Measurements from ENCODE around the gene LIPI.
A peak's percentile ranks its signal among the peaks of the same experiment; 100 is the strongest.

LIPI gene

GRCh38 chr21:14124266-14124665 is 86.5 kb downstream of the LIPI start:
- Histone ChIP-seq H3K4me3 (ENCODE audit: severe bottlenecking) (no peak overlapping the region), H3K9me3 (ENCODE audit: severe bottlenecking) (no peaks in the 10 kb centered on the region), H3K4me1 (ENCODE audit: insufficient read depth, poor library complexity, severe bottlenecking) (no peaks in the 10 kb centered on the region), H3K27me3 (ENCODE audit: insufficient read depth, poor library complexity, severe bottlenecking) (no peaks in the 10 kb centered on the region), H3K36me3 (ENCODE audit: low read depth) (no peaks in the 10 kb centered on the region), H3K27ac (ENCODE audit: poor library complexity, severe bottlenecking) (no peak overlapping the region)
- TF ChIP-seq, protein P1, sequence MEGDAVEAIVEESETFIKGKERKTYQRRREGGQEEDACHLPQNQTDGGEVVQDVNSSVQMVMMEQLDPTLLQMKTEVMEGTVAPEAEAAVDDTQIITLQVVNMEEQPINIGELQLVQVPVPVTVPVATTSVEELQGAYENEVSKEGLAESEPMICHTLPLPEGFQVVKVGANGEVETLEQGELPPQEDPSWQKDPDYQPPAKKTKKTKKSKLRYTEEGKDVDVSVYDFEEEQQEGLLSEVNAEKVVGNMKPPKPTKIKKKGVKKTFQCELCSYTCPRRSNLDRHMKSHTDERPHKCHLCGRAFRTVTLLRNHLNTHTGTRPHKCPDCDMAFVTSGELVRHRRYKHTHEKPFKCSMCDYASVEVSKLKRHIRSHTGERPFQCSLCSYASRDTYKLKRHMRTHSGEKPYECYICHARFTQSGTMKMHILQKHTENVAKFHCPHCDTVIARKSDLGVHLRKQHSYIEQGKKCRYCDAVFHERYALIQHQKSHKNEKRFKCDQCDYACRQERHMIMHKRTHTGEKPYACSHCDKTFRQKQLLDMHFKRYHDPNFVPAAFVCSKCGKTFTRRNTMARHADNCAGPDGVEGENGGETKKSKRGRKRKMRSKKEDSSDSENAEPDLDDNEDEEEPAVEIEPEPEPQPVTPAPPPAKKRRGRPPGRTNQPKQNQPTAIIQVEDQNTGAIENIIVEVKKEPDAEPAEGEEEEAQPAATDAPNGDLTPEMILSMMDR (IDR thresholded peaks at IDR 0.05; ENCODE audit: poor library complexity, severe bottlenecking), result no peak
- DNase-seq (ENCODE audit: low spot score) (no peak), ATAC-seq (ENCODE audit: low read depth) (no peak)

DNA sequence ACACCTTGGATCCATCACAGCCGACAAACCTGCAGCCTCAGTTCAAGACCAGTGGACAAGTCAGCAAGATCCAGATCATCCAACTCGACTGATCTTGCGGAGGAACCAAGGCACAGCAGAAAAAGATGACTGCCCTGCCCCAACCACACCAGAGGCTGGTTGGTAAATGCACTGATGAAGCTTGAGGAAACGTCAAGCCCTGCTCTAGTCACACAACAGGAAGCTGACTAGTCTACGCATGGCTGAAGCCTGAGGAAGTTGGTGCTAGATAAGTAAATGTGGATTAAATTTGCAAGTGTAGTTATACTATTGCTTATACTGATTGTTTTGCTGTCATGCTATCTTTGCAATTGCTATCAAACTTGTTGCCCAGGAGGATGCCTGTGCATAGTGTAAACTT is 89.0 kb downstream of the LIPI start:
- no peak for DNase-seq (ENCODE audit: low spot score)
- TF ChIP-seq, protein P1 (IDR thresholded peaks at IDR 0.05; ENCODE audit: poor library complexity, severe bottlenecking), result no peak
- Histone ChIP-seq H3K9me3 (ENCODE audit: severe bottlenecking) (no peaks in the 10 kb centered on the region), H3K27ac (ENCODE audit: poor library complexity, severe bottlenecking) (no peak overlapping the region), H3K36me3 (ENCODE audit: low read depth) (no peaks in the 10 kb centered on the region), H3K4me1 (ENCODE audit: insufficient read depth, poor library complexity, severe bottlenecking) (no peaks in the 10 kb centered on the region), H3K27me3 (ENCODE audit: insufficient read depth, poor library complexity, severe bottlenecking) (no peaks in the 10 kb centered on the region), H3K4me3 (ENCODE audit: severe bottlenecking) (no peak overlapping the region)
- no peak for ATAC-seq (ENCODE audit: low read depth)

DNA sequence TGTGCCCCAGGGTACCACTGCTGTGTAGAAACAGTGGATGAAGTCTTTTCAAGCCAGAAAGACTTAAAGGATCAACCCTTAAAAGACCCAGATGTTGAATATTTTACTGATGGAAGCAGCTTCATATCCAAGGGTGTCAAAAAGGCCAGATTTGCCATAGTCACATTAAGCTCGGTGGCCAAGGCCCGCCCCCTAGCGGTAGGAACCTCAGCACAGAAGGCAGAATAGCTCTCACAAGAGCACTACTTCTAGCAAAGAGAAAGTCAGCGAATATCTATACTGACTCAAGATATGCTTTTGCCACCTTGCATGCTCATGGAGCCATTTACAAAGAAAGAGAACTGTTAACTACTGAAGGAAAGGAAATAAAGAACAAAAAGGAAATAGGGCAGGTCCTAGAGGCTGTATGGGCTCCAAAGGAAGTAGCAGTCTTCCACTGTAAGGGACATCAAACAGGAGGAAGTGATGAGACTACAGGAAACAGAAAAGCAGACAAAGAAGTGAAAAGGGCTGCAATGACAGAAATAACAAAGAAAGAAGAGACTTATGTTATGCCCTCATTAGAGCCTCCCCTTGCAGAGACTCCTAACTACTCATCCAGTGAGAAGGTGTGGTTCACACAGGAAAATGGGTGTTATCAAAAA is 90.5 kb downstream of the LIPI start:
- H3K36me3 ChIP-seq (ENCODE audit: low read depth), result no peaks in the 10 kb centered on the region
- H3K9me3 ChIP-seq (ENCODE audit: severe bottlenecking), result no peaks in the 10 kb centered on the region
- H3K4me1 ChIP-seq (ENCODE audit: insufficient read depth, poor library complexity, severe bottlenecking), result no peaks in the 10 kb centered on the region
- no peak overlapping the region for H3K4me3 ChIP-seq (ENCODE audit: severe bottlenecking)
- no peak overlapping the region for H3K27ac ChIP-seq (ENCODE audit: poor library complexity, severe bottlenecking)
- H3K27me3 ChIP-seq (ENCODE audit: insufficient read depth, poor library complexity, severe bottlenecking), result no peaks in the 10 kb centered on the region
- ATAC-seq (ENCODE audit: low read depth) (peak; percentile 34; the same call in 2 of the 3 replicates), DNase-seq (ENCODE audit: low spot score) (no peak)
- TF ChIP-seq, protein P1 (IDR thresholded peaks at IDR 0.05; ENCODE audit: poor library complexity, severe bottlenecking), result peak; percentile 60

DNA sequence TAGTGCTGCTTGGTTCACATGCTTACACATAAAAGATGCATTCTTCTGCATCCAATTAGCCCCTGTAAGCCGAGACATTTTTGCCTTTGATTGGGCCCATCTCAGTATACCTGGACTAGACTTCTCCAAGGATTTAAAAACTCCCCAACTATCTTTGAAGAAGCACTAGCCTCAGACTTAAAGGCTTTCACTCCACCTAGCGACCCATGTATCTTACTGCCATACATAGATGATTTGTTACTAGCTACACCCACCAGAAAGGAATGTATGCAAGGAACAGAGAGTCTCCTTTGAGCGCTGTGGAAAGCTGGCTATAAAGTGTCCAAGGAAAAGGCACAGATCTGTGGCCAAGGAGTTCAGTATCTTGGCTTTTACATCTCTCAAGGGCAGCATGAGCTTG is 91.7 kb downstream of the LIPI start:
- ATAC-seq (ENCODE audit: low read depth) (peak; percentile 32; the same call in 2 of the 3 replicates), DNase-seq (ENCODE audit: low spot score) (no peak)
- TF ChIP-seq, protein P1 (IDR thresholded peaks at IDR 0.05; ENCODE audit: poor library complexity, severe bottlenecking), result no peak
- no peaks in the 10 kb centered on the region for H3K9me3 ChIP-seq (ENCODE audit: severe bottlenecking)
- H3K27me3 ChIP-seq (ENCODE audit: insufficient read depth, poor library complexity, severe bottlenecking), result no peaks in the 10 kb centered on the region
- H3K27ac ChIP-seq (ENCODE audit: poor library complexity, severe bottlenecking), result no peak overlapping the region
- H3K4me1 ChIP-seq (ENCODE audit: insufficient read depth, poor library complexity, severe bottlenecking), result no peaks in the 10 kb centered on the region
- no peak overlapping the region for H3K4me3 ChIP-seq (ENCODE audit: severe bottlenecking)
- H3K36me3 ChIP-seq (ENCODE audit: low read depth), result no peaks in the 10 kb centered on the region

GRCh38 chr21:14116080-14116481 is 94.7 kb downstream of the LIPI start:
- DNase-seq (ENCODE audit: low spot score) (no peak), ATAC-seq (ENCODE audit: low read depth) (no peak)
- TF ChIP-seq, protein P1 (IDR thresholded peaks at IDR 0.05; ENCODE audit: poor library complexity, severe bottlenecking), result no peak
- no peaks in the 10 kb centered on the region for H3K27me3 ChIP-seq (ENCODE audit: insufficient read depth, poor library complexity, severe bottlenecking)
- H3K4me1 ChIP-seq (ENCODE audit: insufficient read depth, poor library complexity, severe bottlenecking), result no peaks in the 10 kb centered on the region
- H3K36me3 ChIP-seq (ENCODE audit: low read depth), result no peaks in the 10 kb centered on the region
- no peak overlapping the region for H3K4me3 ChIP-seq (ENCODE audit: severe bottlenecking)
- no peaks in the 10 kb centered on the region for H3K9me3 ChIP-seq (ENCODE audit: severe bottlenecking)
- no peak overlapping the region for H3K27ac ChIP-seq (ENCODE audit: poor library complexity, severe bottlenecking)
